GM12872 (cell line): Measurements from ENCODE around the gene ZNF668.

Experiments used
- CTCF ChIP-seq: IDR thresholded peaks from 3 replicates; pipeline ENCODE4 v1.5.1; 2011; ENCODE audit warnings: low read depth, mild to moderate bottlenecking, low read length, moderate library complexity; ENCODE audit not compliant: insufficient read depth

Gene ZNF668

GRCh38 chr16:31032736-31033708 lies 41.0 kb downstream of the ZNF668 start, which contains the start of gene STX4:
Gene STX4, plus strand, starts transcription at chr16:31033558. Its CDS starts 248 bp downstream, at chr16:31033806.
- TF ChIP-seq CTCF: no peak

DNA sequence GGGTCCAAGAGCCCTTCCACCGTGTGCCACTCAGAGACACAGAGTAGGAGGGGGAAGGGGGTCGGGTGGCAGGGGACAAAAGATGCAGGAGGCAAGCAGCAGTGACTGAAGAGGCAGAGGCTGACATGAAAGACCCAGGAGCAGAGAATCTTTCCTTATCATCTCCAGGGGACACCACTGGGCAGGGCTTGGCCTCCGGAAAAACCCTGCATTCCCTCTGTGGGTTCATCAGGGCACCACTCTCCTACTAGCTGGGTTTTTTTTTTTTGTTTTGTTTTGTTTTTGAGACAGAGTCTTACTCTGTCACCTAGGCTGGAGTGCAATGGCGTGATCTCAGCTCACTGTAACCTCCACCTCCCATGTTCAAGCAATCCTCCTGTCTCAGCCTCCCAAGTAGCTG lies 42.8 kb downstream of the ZNF668 start:
- no peak for TF ChIP-seq CTCF

DNA sequence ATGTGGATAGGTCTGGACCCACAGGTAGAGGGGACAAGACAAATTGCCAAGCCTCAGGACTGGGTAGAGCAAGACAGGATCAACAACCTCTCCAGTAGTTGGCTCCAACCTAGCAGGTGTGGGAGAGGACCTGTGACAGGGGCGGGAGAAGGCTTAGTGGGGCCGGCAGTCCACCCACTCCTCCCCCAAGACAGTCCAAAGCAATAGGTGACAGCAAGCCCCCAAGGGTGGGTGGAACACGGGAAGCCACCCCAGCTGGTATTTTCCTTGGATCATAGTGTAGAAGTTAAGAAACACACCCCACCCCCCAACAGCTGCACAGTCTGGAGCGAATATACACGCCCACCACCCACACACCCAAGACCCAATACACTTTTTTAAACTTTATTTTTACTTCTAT lies 44.8 kb downstream of the ZNF668 start:
- TF ChIP-seq CTCF: no peak

- TF ChIP-seq CTCF: no peak
Measured at GRCh38 chr16:31025339-31025738, 48.7 kb downstream of the ZNF668 start.

DNA sequence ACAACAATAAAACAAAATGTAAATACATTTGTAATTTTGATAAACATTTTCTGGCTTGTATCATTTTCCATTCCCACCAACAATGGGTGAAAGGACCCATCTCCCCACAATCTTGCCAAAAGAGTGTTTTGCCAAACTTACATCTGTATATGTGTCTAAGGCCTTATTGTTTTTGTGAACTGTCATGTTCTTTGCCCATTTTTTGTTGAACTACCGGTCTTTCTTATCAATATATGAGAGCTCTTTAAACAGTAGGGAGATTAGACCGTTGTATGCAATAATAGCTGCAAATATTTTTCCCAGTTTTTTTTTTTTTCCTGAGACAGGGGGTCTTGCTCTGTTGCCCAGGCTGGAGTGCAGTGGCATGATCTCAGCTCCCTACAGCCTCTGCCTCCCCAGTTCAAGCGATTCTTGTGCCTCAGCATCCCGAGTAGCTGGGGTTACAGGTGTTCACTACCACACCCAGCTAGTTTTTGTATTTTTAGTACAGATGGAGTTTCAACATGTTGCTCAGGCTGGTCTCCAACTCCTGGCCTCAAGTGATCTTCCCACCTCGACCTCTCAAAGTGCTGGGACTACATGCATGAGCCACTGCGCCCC lies 50.3 kb downstream of the ZNF668 start:
- TF ChIP-seq CTCF: no peak

DNA sequence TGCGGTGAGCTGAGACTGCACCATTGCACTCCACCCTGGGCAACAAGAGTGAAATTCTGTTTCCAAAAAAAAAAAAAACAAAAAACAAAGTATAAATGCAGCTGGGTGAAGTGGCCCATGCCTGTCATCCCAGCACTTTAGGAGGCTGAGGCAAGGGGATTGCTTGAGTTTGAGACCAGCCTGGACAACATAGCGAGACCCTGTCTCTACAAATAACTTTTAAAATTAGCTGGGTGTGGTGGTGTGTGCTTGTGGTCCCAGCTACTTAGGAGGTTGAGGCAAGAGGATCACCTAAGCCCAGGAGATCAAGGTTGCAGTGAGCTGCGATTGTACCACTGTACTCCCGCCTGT lies 50.8 kb downstream of the ZNF668 start:
- TF ChIP-seq CTCF: no peak

GRCh38 chr16:31022544-31023251 lies 51.3 kb downstream of the ZNF668 start:
- TF ChIP-seq CTCF: no peak
